ENCODE data around the gene CDC42EP2. TPM values are rescaled to one million over a fixed set of nuclear protein-coding genes. Genes with fewer than 3 reads are reported as not detected.
A peak's percentile ranks its signal among the peaks of the same experiment; 100 is the strongest.

CDC42EP2 gene
- total RNA-seq, 1 donor from 2014 or later, result 20.6 TPM

GRCh38 chr11:65278356-65278755 lies 36.3 kb upstream of the CDC42EP2 start:
- intact Hi-C loops (cut with DNase I), result no loop called here
- H3K36me3 ChIP-seq, result peaks cover 6 to 23% of the 10 kb centered on the region in 2 donors

GRCh38 chr11:65279279-65279678 lies 35.4 kb upstream of the CDC42EP2 start:
- H3K4me1 ChIP-seq, result peaks cover 0 to 13% of the 10 kb centered on the region in 2 donors
- peaks cover 9 to 23% of the 10 kb centered on the region in 2 donors for H3K36me3 ChIP-seq
- DNase-seq (ENCODE audit: low spot score in 2 of 2), result no peak
- intact Hi-C loops (cut with DNase I), result no loop called here
- no peaks in the 10 kb centered on the region for H3K27me3 ChIP-seq
- TF ChIP-seq CTCF (IDR thresholded peaks at IDR 0.05), result no peak
- H3K9me3 ChIP-seq, result no peaks in the 10 kb centered on the region
- peak overlapping the region; percentile 31 to 57 for H3K27ac ChIP-seq
- no peak overlapping the region for H3K4me3 ChIP-seq

More at GRCh38 chr11:65278356-65278755, 36.3 kb upstream of the CDC42EP2 start:
- DNase-seq (ENCODE audit: low spot score in 2 of 2), result no peak
- no peaks in the 10 kb centered on the region for H3K9me3 ChIP-seq
- peak overlapping the region; percentile 31 to 57 for H3K27ac ChIP-seq
- no peak for TF ChIP-seq CTCF (IDR thresholded peaks at IDR 0.05)
- no peaks in the 10 kb centered on the region for H3K27me3 ChIP-seq
- H3K4me1 ChIP-seq, result peaks cover 0 to 13% of the 10 kb centered on the region in 2 donors
- H3K4me3 ChIP-seq, result no peak overlapping the region

GRCh38 chr11:65279741-65280440 lies 34.8 kb upstream of the CDC42EP2 start:
- peaks cover 13 to 24% of the 10 kb centered on the region in 2 donors for H3K36me3 ChIP-seq
- no peaks in the 10 kb centered on the region for H3K27me3 ChIP-seq
- no peaks in the 10 kb centered on the region for H3K9me3 ChIP-seq
- no peak for TF ChIP-seq CTCF (IDR thresholded peaks at IDR 0.05)
- H3K27ac ChIP-seq, result peak overlapping the region; percentile 31 to 57
- H3K4me3 ChIP-seq, result no peak overlapping the region
- DNase-seq (ENCODE audit: low spot score in 2 of 2), result peak in 1 of 2 donors; percentile 87
- intact Hi-C loops (cut with DNase I), result no loop called here
- H3K4me1 ChIP-seq, result peaks cover 0 to 9% of the 10 kb centered on the region in 2 donors

GRCh38 chr11:65280646-65281045 lies 34.0 kb upstream of the CDC42EP2 start:
- no peak for TF ChIP-seq CTCF (IDR thresholded peaks at IDR 0.05)
- Histone ChIP-seq H3K27me3 (no peaks in the 10 kb centered on the region), H3K9me3 (no peaks in the 10 kb centered on the region), H3K27ac (no peak overlapping the region), H3K4me1 (peaks cover 0 to 8% of the 10 kb centered on the region in 2 donors), H3K36me3 (peaks cover 13 to 30% of the 10 kb centered on the region in 2 donors), H3K4me3 (no peak overlapping the region)
- DNase-seq (ENCODE audit: low spot score in 2 of 2), result no peak
- intact Hi-C loops (cut with DNase I), result no loop called here

DNA sequence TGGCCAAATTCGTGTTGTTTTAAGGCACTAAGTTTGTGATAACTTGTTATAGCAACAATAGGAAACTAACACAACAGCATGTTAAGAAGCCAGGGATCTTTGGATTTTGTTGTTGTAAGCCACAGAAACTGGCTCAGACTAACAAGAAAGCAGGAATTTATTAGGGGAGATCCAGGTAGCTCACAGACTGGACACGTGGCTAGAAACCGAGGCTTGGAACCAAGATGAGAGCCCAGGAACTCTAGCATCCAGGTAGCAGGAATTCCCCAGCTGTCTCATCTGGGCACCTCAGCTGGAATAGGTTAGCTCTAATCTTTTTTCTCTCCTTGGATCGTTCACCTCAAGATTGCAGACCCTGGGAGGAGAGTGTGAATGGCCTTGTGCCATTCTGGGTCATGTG lies 28.0 kb upstream of the CDC42EP2 start:
- Histone ChIP-seq H3K27me3 (no peaks in the 10 kb centered on the region), H3K9me3 (no peaks in the 10 kb centered on the region), H3K27ac (no peak overlapping the region), H3K4me3 (no peak overlapping the region), H3K36me3 (peaks cover 13 to 26% of the 10 kb centered on the region in 2 donors), H3K4me1 (peaks cover 0 to 6% of the 10 kb centered on the region in 2 donors)
- no peak for TF ChIP-seq CTCF (IDR thresholded peaks at IDR 0.05)
- no peak for DNase-seq (ENCODE audit: low spot score in 2 of 2)
- intact Hi-C loops (cut with DNase I), result no loop called here
